WTC11 (cell line): ENCODE results near the gene PON3. TPM values are rescaled to one million over a fixed set of nuclear protein-coding genes. Genes with fewer than 3 reads are reported as not detected.

ENCODE experiments used
- ATAC-seq: fragments of 200-7000 bp; cut with Tn5 transposase; 2 replicates; pipeline ENCODE4 v1.10.0; 2021; ENCODE audit warnings: mild to moderate bottlenecking, moderate library complexity
- CTCF ChIA-PET: fragments of 300-600 bp; sonication (Branson Sonifier 250); formaldehyde crosslinking; loops from one replicate; lab custom pipeline; 2021; ENCODE audit warnings: antibody characterized with exemption; lab: Charles Lee
- POLR2A ChIA-PET: fragments of 350-600 bp; sonication (Branson Sonifier 250); formaldehyde crosslinking; loops from one replicate; lab custom pipeline; 2021; ENCODE audit warnings: antibody characterized with exemption; lab: Charles Lee
- DNase-seq: peaks from one replicate; pipeline ENCODE4 v3.0.0; 2021; ENCODE audit warnings: low spot score
- H3K27ac Mint-ChIP-seq: 2 replicates; pipeline ENCODE4 v1.8.0; 2021; ENCODE audit warnings: mixed read lengths
- H3K27me3 Mint-ChIP-seq: 2 replicates; pipeline ENCODE4 v1.8.0; 2021; ENCODE audit warnings: low read depth, mild to moderate bottlenecking, moderate library complexity, mixed read lengths
- H3K36me3 Mint-ChIP-seq: 2 replicates; pipeline ENCODE4 v1.8.0; 2021; ENCODE audit warnings: mixed read lengths
- H3K4me1 Mint-ChIP-seq: 2 replicates; pipeline ENCODE4 v1.8.0; 2022; ENCODE audit warnings: mixed read lengths
- H3K4me3 Mint-ChIP-seq: 2 replicates; pipeline ENCODE4 v1.8.0; 2021; ENCODE audit warnings: mild to moderate bottlenecking, moderate library complexity, mixed read lengths
- H3K9me3 Mint-ChIP-seq: 2 replicates; pipeline ENCODE4 v1.8.0; 2021; ENCODE audit warnings: mixed read lengths
- CREB1 ChIP-seq: sonication (generic); formaldehyde crosslinking; IDR thresholded peaks from 2 replicates; pipeline ENCODE4 v1.8.0; 2023; ENCODE audit warnings: mild to moderate bottlenecking, missing genetic modification reagents
- E2F4 ChIP-seq: sonication (generic); formaldehyde crosslinking; IDR thresholded peaks from 2 replicates; pipeline ENCODE4 v1.8.1; 2022; ENCODE audit warnings: low read depth, mild to moderate bottlenecking, moderate library complexity, missing genetic modification reagents, borderline replicate concordance
- FOXP1 ChIP-seq: sonication (generic); formaldehyde crosslinking; IDR thresholded peaks from 2 replicates; pipeline ENCODE4 v1.8.0; 2022; ENCODE audit warnings: missing genetic modification reagents, mild to moderate bottlenecking, moderate library complexity, borderline replicate concordance
- FOXP4 ChIP-seq: sonication (generic); formaldehyde crosslinking; IDR thresholded peaks from 2 replicates; pipeline ENCODE4 v1.8.0; 2022; ENCODE audit warnings: mild to moderate bottlenecking, missing genetic modification reagents
- GRHL2 ChIP-seq: fragments of 250-450 bp; sonication (Bioruptor Pico); IDR thresholded peaks from 2 replicates; pipeline ENCODE4 v1.8.0; 2022; ENCODE audit warnings: mild to moderate bottlenecking, moderate library complexity; ENCODE audit not compliant: insufficient replicate concordance, severe bottlenecking
- MAX ChIP-seq: sonication (generic); formaldehyde crosslinking; IDR thresholded peaks from 2 replicates; pipeline ENCODE4 v1.8.0; 2022; ENCODE audit warnings: mild to moderate bottlenecking, missing genetic modification reagents
- NFE2L1 ChIP-seq: sonication (generic); formaldehyde crosslinking; IDR thresholded peaks from 2 replicates; pipeline ENCODE4 v1.8.1; 2023; ENCODE audit warnings: missing genetic modification reagents
- NFYB ChIP-seq: sonication (generic); formaldehyde crosslinking; conservative IDR thresholded peaks from 2 replicates; pipeline ENCODE4 v1.8.0; 2022; ENCODE audit warnings: low read depth, missing genetic modification reagents
- NR3C1 ChIP-seq: sonication (generic); formaldehyde crosslinking; conservative IDR thresholded peaks from 2 replicates; pipeline ENCODE4 v1.8.1; 2023; ENCODE audit warnings: low read depth, mild to moderate bottlenecking, missing genetic modification reagents
- OVOL2 ChIP-seq: fragments of 250-450 bp; sonication (Bioruptor Pico); IDR thresholded peaks from 2 replicates; pipeline ENCODE4 v1.9.0; 2021; ENCODE audit warnings: mild to moderate bottlenecking, borderline replicate concordance
- PRRX2 ChIP-seq: fragments of 250-450 bp; sonication (Bioruptor Pico); IDR thresholded peaks from 2 replicates; pipeline ENCODE4 v1.8.0; 2021; ENCODE audit warnings: mild to moderate bottlenecking
- USF1 ChIP-seq: sonication (generic); formaldehyde crosslinking; IDR thresholded peaks from 2 replicates; pipeline ENCODE4 v1.8.0; 2022; ENCODE audit warnings: mild to moderate bottlenecking, missing genetic modification reagents
- ZBTB21 ChIP-seq: sonication (generic); formaldehyde crosslinking; IDR thresholded peaks from 2 replicates; pipeline ENCODE4 v1.8.1; 2023; ENCODE audit warnings: mild to moderate bottlenecking, missing genetic modification reagents, borderline replicate concordance
- ZBTB43 ChIP-seq: sonication (generic); formaldehyde crosslinking; IDR thresholded peaks from 2 replicates; pipeline ENCODE4 v1.8.1; 2023; ENCODE audit warnings: mild to moderate bottlenecking, missing genetic modification reagents
- ZNF263 ChIP-seq: sonication (generic); formaldehyde crosslinking; IDR thresholded peaks from 2 replicates; pipeline ENCODE4 v1.8.1; 2022; ENCODE audit warnings: low read depth, mild to moderate bottlenecking, moderate library complexity, missing genetic modification reagents
- ZNF317 ChIP-seq: sonication (generic); formaldehyde crosslinking; IDR thresholded peaks from 2 replicates; pipeline ENCODE4 v1.8.1; 2023; ENCODE audit warnings: low read depth, mild to moderate bottlenecking, moderate library complexity, missing genetic modification reagents, borderline replicate concordance
- ZNF396 ChIP-seq: fragments of 250-450 bp; sonication (Bioruptor Pico); IDR thresholded peaks from 2 replicates; pipeline ENCODE4 v1.8.0; 2021; ENCODE audit warnings: mild to moderate bottlenecking, moderate library complexity, borderline replicate concordance
- ZNF416 ChIP-seq: fragments of 250-450 bp; sonication (Bioruptor Pico); IDR thresholded peaks from 2 replicates; pipeline ENCODE4 v1.9.0; 2021; ENCODE audit warnings: mild to moderate bottlenecking, inconsistent platforms
- ZNF423 ChIP-seq: fragments of 250-450 bp; sonication (Bioruptor Pico); IDR thresholded peaks from 2 replicates; pipeline ENCODE4 v2.1.2; 2022; ENCODE audit warnings: mild to moderate bottlenecking, moderate library complexity
- ZSCAN18 ChIP-seq: fragments of 250-450 bp; sonication (Bioruptor Pico); IDR thresholded peaks from 2 replicates; pipeline ENCODE4 v2.1.2; 2022; ENCODE audit warnings: mild to moderate bottlenecking, moderate library complexity
- total RNA-seq: library from RNA; stranded (reverse); gene quantifications from 3 replicates; pipeline ENCODE4 v1.2.3, GENCODE V29; 2021

PON3 gene
- total RNA-seq, 1 experiment from 2014 or later: 0.42 TPM

GRCh38 chr7:95330961-95331337 is 65.2 kb downstream of the PON3 start (continued):
- no peak for TF ChIP-seq USF1 (CRISPR knock-in tag)
- TF ChIP-seq, all 79 proteins: peak for 0

- Mint-ChIP-seq H3K9me3 (peaks cover 21% of the 10 kb centered on the region; the same call in 1 of the 2 replicates), H3K4me3 (no peak overlapping the region), H3K27ac (no peak overlapping the region), H3K36me3 (no peaks in the 10 kb centered on the region), H3K27me3 (peaks cover 5% of the 10 kb centered on the region), H3K4me1 (peaks cover 3% of the 10 kb centered on the region)
- DNase-seq (no peak), ATAC-seq (no peak)
- TF ChIP-seq ZBTB21 (no peak), ZNF396 (CRISPR knock-in tag) (no peak), FOXP1 (CRISPR knock-in tag) (no peak), OVOL2 (CRISPR knock-in tag) (no peak), ZBTB43 (no peak), ZSCAN18 (CRISPR knock-in tag) (no peak), ZNF416 (no peak), GRHL2 (no peak), NR3C1 (CRISPR knock-in tag) (no peak), FOXP4 (no peak), ZNF317 (CRISPR knock-in tag) (no peak)
- CTCF ChIA-PET: interaction anchor here (0.9 to 1.0 kb wide), 2 partner anchors 66 to 360 kb away, joined by 3 read pairs; partner anchors contain the start of gene PON3
- POLR2A ChIA-PET: no interaction called here
Measured at GRCh38 chr7:95330204-95330960, 65.8 kb downstream of the PON3 start.

- Mint-ChIP-seq H3K4me3 (no peak overlapping the region), H3K27me3 (peaks cover 15% of the 10 kb centered on the region), H3K36me3 (no peaks in the 10 kb centered on the region), H3K4me1 (peaks cover 3% of the 10 kb centered on the region), H3K27ac (no peak overlapping the region), H3K9me3 (peaks cover 18% of the 10 kb centered on the region; the same call in 1 of the 2 replicates)
- ATAC-seq (no peak), DNase-seq (no peak)
- ChIA-PET CTCF (no interaction called here), POLR2A (no interaction called here)
- TF ChIP-seq ZNF423 (no peak), FOXP4 (no peak), NFE2L1 (CRISPR knock-in tag) (no peak), MAX (CRISPR knock-in tag) (no peak), ZNF263 (CRISPR knock-in tag) (no peak), NFYB (no peak), PRRX2 (no peak), CREB1 (CRISPR knock-in tag) (no peak), E2F4 (no peak)
Measured at GRCh38 chr7:95327356-95327755, 68.8 kb downstream of the PON3 start.
